ENCODE measurements around the gene GRAMD4.

The GRAMD4 gene

GRCh38 chr22:46619830-46620501 lies at the start of gene GRAMD4:
Gene GRAMD4 (plus strand): TSS chr22:46620386. CDS start chr22:46626800, 6,414 bp downstream.
- no peak for TF ChIP-seq CTCF (IDR thresholded peaks at IDR 0.05; ENCODE audit: low read length, missing control alignments)
- no peak within 1 kb of the TSS for H3K4me3 ChIP-seq (replicated peaks; ENCODE audit: low read depth, low read length)
- no peak for DNase-seq (ENCODE audit: low read depth)

- no peak for TF ChIP-seq CTCF (IDR thresholded peaks at IDR 0.05; ENCODE audit: low read length, missing control alignments)
- no peak overlapping the region for H3K4me3 ChIP-seq (replicated peaks; ENCODE audit: low read depth, low read length)
- no peak for DNase-seq (ENCODE audit: low read depth)
Observed at GRCh38 chr22:46571642-46572250, 48.4 kb upstream of the GRAMD4 start.

GRCh38 chr22:46572911-46573780 lies 47.0 kb upstream of the GRAMD4 start:
- no peak for TF ChIP-seq CTCF (IDR thresholded peaks at IDR 0.05; ENCODE audit: low read length, missing control alignments)
- no peak for DNase-seq (ENCODE audit: low read depth)
- no peak overlapping the region for H3K4me3 ChIP-seq (replicated peaks; ENCODE audit: low read depth, low read length)

- TF ChIP-seq CTCF (IDR thresholded peaks at IDR 0.05; ENCODE audit: low read length, missing control alignments) = no peak
- H3K4me3 ChIP-seq (replicated peaks; ENCODE audit: low read depth, low read length) = no peak overlapping the region
- no peak for DNase-seq (ENCODE audit: low read depth)
Observed at GRCh38 chr22:46573781-46574437, 46.3 kb upstream of the GRAMD4 start.

- TF ChIP-seq CTCF (IDR thresholded peaks at IDR 0.05; ENCODE audit: low read length, missing control alignments) = no peak
- no peak overlapping the region for H3K4me3 ChIP-seq (replicated peaks; ENCODE audit: low read depth, low read length)
- DNase-seq (ENCODE audit: low read depth) = no peak
Observed at GRCh38 chr22:46574438-46574992, 45.7 kb upstream of the GRAMD4 start.
